Stimulated activated CD4-positive, alpha-beta T cell treated with anti-CD3 and anti-CD28 coated beads, Interleukin-4, amount 100 ng/mL, for 1 hour (primary cell): ENCODE measurements around the gene TBC1D30.
A peak's percentile ranks its signal among the peaks of the same experiment; 100 is the strongest.
"Not testable (repeated sequence)": the region's sequence is repeated elsewhere in the genome, so short reads cannot be mapped to it uniquely, and the experiment has no call there.

ENCODE experiments used
- DNase-seq: peaks from one replicate; pipeline ENCODE4 v3.0.0-alpha.2; 2020

TBC1D30 gene, protein sequence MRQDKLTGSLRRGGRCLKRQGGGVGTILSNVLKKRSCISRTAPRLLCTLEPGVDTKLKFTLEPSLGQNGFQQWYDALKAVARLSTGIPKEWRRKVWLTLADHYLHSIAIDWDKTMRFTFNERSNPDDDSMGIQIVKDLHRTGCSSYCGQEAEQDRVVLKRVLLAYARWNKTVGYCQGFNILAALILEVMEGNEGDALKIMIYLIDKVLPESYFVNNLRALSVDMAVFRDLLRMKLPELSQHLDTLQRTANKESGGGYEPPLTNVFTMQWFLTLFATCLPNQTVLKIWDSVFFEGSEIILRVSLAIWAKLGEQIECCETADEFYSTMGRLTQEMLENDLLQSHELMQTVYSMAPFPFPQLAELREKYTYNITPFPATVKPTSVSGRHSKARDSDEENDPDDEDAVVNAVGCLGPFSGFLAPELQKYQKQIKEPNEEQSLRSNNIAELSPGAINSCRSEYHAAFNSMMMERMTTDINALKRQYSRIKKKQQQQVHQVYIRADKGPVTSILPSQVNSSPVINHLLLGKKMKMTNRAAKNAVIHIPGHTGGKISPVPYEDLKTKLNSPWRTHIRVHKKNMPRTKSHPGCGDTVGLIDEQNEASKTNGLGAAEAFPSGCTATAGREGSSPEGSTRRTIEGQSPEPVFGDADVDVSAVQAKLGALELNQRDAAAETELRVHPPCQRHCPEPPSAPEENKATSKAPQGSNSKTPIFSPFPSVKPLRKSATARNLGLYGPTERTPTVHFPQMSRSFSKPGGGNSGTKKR

DNA sequence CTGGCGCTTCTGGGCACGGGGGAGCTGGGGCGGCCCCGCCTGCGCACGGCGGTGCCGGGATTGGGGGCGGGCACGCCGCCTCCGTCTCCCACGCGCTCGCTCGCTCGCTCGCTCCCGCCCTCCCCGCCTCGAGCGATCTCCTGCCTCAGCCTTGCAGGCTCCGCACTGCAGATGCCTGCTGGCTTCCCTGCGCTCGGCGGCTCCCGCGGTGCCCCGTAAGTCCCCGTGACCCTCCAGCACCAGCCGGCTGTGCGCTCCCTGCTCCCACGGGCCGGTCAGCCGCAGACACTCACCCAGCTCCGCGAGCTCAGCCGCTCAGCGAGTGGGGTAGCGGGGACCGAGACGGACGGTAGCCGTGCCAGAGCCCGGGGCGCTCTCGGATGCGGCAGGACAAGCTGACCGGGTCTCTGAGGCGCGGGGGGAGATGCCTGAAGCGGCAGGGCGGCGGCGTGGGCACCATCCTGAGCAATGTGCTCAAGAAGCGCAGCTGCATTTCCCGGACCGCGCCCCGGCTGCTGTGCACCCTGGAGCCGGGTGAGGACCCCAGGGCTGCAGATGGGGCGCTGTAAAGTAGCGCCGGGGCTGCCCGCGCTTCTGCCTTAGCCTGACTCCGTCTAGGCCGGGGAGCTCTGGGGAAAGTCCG lies at the start of gene TBC1D30:
TSS of gene TBC1D30 (plus strand) at position 148 of the 643 bp plus-strand sequence. CDS start at position 381, 233 bp downstream.
- DNase-seq = peak; percentile 21

- not testable (repeated sequence) for DNase-seq
Measured at GRCh38 chr12:64775147-64775736, 49.2 kb upstream of the TBC1D30 start.

DNA sequence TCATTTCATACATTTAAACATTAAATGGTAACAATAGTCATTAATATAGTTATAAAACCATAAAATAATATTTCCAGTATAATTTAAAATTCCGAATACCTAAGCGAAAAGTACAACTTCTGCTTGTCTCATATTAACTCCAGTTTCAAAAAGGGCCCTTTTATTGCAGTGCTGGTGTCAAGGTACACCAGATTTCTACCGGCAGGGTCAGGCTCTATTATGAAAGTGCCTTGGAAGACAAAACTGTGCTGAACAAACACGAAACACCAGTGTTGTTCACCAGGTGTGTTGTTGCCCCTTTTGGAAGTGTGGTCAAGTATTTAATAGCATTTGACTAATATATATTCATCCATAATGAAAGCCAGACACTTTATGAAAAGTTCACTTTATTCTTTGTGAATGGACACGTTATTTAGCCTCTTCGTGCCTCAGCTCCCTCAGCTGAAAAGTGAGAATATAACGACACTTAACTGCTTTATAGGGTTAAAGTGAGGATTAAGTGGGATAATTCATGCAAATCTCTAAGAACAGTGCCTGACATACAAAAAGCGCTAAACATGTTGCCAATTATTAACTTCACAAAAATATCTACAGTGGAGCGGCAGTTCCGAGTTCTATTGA lies 45.0 kb upstream of the TBC1D30 start:
- no peak for DNase-seq

DNA sequence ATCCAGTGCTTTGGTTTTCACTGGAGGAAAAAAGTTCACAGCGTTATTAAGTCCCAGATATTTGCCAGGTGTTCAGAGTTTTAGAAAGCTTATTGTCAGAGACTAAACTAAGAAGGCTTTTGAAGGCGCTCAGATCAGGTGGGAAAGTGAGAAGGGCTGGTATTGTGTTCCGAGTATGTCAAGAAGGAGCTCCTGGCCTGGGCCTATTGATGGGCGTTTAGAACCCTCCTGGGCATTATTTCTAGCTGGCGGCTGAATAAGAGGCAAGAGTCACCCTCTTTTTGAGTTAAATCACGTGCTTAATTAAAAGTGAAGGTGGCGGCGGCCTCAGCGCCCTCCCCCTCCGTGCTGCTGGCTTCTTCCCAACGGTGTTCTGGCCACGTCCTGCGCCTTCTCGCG lies 44.3 kb upstream of the TBC1D30 start:
- no peak for DNase-seq

- peak; percentile 21 for DNase-seq
Measured at GRCh38 chr12:64780531-64781279, 43.7 kb upstream of the TBC1D30 start.

DNA sequence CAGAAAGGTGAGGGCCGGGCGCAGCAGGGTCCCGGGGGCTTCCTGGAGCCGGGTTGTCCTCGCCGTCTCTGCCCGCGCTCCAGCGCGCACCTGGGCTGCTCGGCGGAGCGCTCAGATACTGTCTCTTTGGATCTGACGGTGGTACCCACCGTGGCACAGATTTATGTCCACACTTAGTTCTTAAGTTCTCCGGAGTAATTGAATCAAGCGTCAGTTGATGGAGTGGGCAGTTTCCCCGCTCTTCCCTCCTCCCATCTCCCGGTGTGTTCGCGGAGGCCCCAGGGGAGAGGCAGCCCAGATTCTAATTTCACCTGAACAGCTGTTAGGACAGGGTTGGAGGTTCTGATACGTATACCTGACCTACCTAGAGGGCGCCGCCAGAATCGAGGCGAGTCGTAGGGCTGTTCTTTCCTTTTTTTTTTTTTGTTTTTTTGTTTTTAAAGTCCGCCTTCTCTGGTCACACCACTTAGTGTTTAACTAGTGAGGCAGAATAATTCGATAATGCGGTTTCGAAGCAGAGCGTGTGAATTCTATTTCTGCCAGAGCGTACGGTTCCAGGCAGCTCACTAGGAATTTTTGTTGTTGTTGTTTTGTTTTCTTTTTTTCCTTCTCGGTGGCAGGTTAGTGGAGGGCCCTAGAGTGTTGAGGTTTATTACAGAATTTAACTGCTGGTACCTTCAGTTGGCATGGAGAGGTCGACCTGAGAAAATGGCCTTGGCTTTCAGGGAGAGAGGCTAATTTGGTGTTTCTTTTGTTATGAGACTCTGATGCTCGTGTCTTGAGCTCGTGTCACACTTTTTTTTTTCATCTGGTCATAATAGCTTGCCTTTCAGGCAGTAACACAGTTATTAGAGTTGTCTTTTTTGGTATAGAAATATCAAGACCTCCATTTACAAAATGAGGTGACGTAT lies 42.9 kb upstream of the TBC1D30 start:
- DNase-seq = no peak

- no peak for DNase-seq
Measured at GRCh38 chr12:64782191-64782876, 42.1 kb upstream of the TBC1D30 start.

DNA sequence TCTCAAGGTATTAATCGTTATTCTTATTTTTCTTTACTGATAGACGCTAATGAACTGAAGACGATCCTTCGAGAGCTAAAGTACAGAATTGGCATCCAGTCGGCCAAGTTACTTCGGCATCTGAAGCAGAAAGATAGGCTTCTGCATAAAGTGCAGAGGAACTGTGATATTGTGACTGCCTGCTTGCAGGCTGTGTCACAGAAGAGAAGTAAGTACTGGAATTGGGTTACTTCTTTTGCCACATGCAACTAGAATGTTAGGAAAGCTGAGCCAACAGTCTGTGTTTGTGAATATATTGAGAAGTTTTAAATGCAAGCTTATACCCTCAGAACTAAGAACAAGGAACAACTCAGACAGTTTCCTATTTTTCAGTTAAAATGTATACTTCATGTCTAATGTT lies 38.6 kb upstream of the TBC1D30 start:
- DNase-seq = no peak

GRCh38 chr12:64790166-64790565 lies 34.3 kb upstream of the TBC1D30 start:
- no peak for DNase-seq

DNA sequence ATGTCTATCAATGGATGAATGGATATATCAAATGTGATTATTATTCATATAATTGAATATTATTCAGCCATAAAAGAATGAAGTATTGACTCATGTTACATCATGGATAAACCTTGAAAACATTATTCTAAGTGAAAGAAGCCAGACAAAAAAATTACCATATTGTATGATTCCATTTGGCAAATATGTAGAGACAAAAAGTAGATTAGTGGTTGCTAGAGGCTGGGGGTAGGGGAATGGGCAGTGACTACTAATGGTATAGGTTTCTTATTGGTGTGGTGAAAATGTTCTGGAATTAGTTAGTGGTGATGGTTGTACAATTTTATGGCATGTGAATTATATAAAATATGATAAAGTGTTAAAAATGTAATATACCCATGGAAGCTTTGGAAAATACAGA lies 33.4 kb upstream of the TBC1D30 start:
- DNase-seq = no peak

GRCh38 chr12:64792128-64792527 lies 32.3 kb upstream of the TBC1D30 start:
- no peak for DNase-seq

- no peak for DNase-seq
Measured at GRCh38 chr12:64793610-64794009, 30.8 kb upstream of the TBC1D30 start.

GRCh38 chr12:64794305-64794704 lies 30.1 kb upstream of the TBC1D30 start:
- DNase-seq = no peak

- peak; percentile 40 for DNase-seq
Measured at GRCh38 chr12:64796205-64796845, 28.1 kb upstream of the TBC1D30 start.

GRCh38 chr12:64797156-64797555 lies 27.3 kb upstream of the TBC1D30 start:
- DNase-seq = no peak

DNA sequence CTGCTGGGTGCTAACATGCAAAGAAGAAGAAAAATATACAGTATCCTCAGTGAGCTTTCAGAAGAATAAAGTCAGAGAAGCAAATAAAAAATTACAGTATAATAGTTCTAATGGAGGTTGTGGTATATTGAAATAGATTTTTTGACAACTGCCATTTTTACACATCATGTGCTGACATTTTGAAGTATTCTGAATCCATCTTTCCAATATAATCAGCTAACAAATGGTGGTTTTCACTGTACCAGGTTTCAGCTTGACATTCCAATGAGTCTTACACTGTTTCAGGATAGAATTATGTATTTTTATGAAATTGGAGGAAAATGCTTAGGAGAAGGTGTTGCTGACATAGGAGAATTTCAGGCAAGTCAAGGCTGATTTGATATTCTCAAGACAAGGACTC lies 26.3 kb upstream of the TBC1D30 start:
- no peak for DNase-seq

- DNase-seq = no peak
Measured at GRCh38 chr12:64800640-64801039, 23.8 kb upstream of the TBC1D30 start.

GRCh38 chr12:64801381-64801780 lies 23.1 kb upstream of the TBC1D30 start:
- no peak for DNase-seq

- DNase-seq = peak; percentile 56
Measured at GRCh38 chr12:64802180-64802775, 22.2 kb upstream of the TBC1D30 start.
